ENCODE data around the gene SPOCK2.

The SPOCK2 gene

GRCh38 chr10:72026278-72027111 is 61.9 kb downstream of the SPOCK2 start:
- DNase-seq = no peak

- DNase-seq = no peak
Measured at GRCh38 chr10:72025832-72026231, 62.5 kb downstream of the SPOCK2 start.

- DNase-seq = no peak
Measured at GRCh38 chr10:72025400-72025799, 63.0 kb downstream of the SPOCK2 start.

- no peak for DNase-seq
Measured at GRCh38 chr10:72024596-72024995, 63.8 kb downstream of the SPOCK2 start.

GRCh38 chr10:72022228-72022627 is 66.1 kb downstream of the SPOCK2 start:
- no peak for DNase-seq

- no peak for DNase-seq
Measured at GRCh38 chr10:72020914-72021809, 67.2 kb downstream of the SPOCK2 start.

GRCh38 chr10:72019085-72019876 is 69.1 kb downstream of the SPOCK2 start:
- DNase-seq = no peak

GRCh38 chr10:72016608-72017300 is 71.6 kb downstream of the SPOCK2 start:
- no peak for DNase-seq

- no peak for DNase-seq
Measured at GRCh38 chr10:72015841-72016240, 72.5 kb downstream of the SPOCK2 start.

- no peak for DNase-seq
Measured at GRCh38 chr10:72014785-72015480, 73.4 kb downstream of the SPOCK2 start.

GRCh38 chr10:72014197-72014596 is 74.2 kb downstream of the SPOCK2 start:
- no peak for DNase-seq

GRCh38 chr10:72013202-72013945 is 75.0 kb downstream of the SPOCK2 start:
- no peak for DNase-seq

GRCh38 chr10:72012796-72013195 is 75.6 kb downstream of the SPOCK2 start:
- DNase-seq = no peak

GRCh38 chr10:72011976-72012512 is 76.3 kb downstream of the SPOCK2 start:
- DNase-seq = no peak

- no peak for DNase-seq
Measured at GRCh38 chr10:72011468-72011867, 76.9 kb downstream of the SPOCK2 start.

GRCh38 chr10:72011016-72011415 is 77.3 kb downstream of the SPOCK2 start:
- no peak for DNase-seq

GRCh38 chr10:72010234-72010973 is 77.9 kb downstream of the SPOCK2 start:
- no peak for DNase-seq

- DNase-seq = peak; percentile 97
Measured at GRCh38 chr10:72009425-72010081, 78.8 kb downstream of the SPOCK2 start.

- DNase-seq = no peak
Measured at GRCh38 chr10:72009051-72009424, 79.3 kb downstream of the SPOCK2 start.

Measured in fibroblast of skin of right quadriceps (primary cell).